HG02678 (cell line): ENCODE data around the gene CMPK2.

Experiments used
- ATAC-seq: cut with Tn5 transposase; IDR thresholded peaks from one replicate; pipeline ENCODE4 v1.9.1; 2021; ENCODE audit warnings: mild to moderate bottlenecking, moderate library complexity; ENCODE audit not compliant: unreplicated experiment

The CMPK2 gene

GRCh38 chr2:6813573-6813972 is 52.1 kb downstream of the CMPK2 start:
- no peak for ATAC-seq

GRCh38 chr2:6812857-6813530 is 52.7 kb downstream of the CMPK2 start:
- no peak for ATAC-seq

- ATAC-seq = no peak
These were observed 54.7 kb downstream of the CMPK2 start for GRCh38 chr2:6810961-6811360.

- ATAC-seq = no peak
These were observed 57.3 kb downstream of the CMPK2 start for GRCh38 chr2:6808426-6808825.

- ATAC-seq = no peak
These were observed 59.1 kb downstream of the CMPK2 start for GRCh38 chr2:6806604-6807003.

- ATAC-seq = no peak
These were observed 65.2 kb downstream of the CMPK2 start for GRCh38 chr2:6800553-6800952.
